Kidney (tissue), 14 donors: Measurements from ENCODE around the gene MBLAC2. TPM values are rescaled to one million over a fixed set of nuclear protein-coding genes. Genes with fewer than 3 reads are reported as not detected.

ENCODE experiments used
- DNase-seq, 5 donors: peaks; one replicate each; pipeline ENCODE4 v3.0.0-alpha.2; 2013 to 2020
- FAIRE-seq: peaks from 2 replicates; lab custom pipeline; 2012; peaks lifted over from hg19 to GRCh38; lab: Jason Lieb, UNC
- H3K27ac ChIP-seq, 2 donors: one replicate each; pipeline ENCODE4 v1.7.0; 2013; ENCODE audit warnings: low read depth in 2 of 2, low read length in 2 of 2, inconsistent platforms in 1 of 2
- H3K27me3 ChIP-seq: one replicate; pipeline ENCODE4 v1.7.1; 2013; ENCODE audit warnings: low read length, inconsistent platforms; ENCODE audit not compliant: control insufficient read depth, insufficient read depth
- H3K36me3 ChIP-seq, 3 donors: one replicate each; pipeline versions ENCODE4 v1.7.0 to v1.7.1; 2013; ENCODE audit warnings: low read length in 3 of 3, control low read depth in 1 of 3, inconsistent platforms in 1 of 3; ENCODE audit not compliant: insufficient read depth in 3 of 3, control insufficient read depth in 2 of 3
- H3K4me1 ChIP-seq, 3 donors: one replicate each; pipeline versions ENCODE4 v1.7.0 to v1.7.1; 2013; ENCODE audit warnings: low read length in 3 of 3, inconsistent platforms in 1 of 3, low read depth in 1 of 3; ENCODE audit not compliant: control insufficient read depth in 2 of 3, insufficient read depth in 2 of 3
- H3K4me3 ChIP-seq, 3 donors: one replicate each; pipeline versions ENCODE4 v1.7.0 to v1.8.1; 2013; ENCODE audit warnings: low read length in 3 of 3, control low read depth in 1 of 3, inconsistent platforms in 1 of 3
- H3K9ac ChIP-seq, 3 donors: one replicate each; pipeline versions ENCODE4 v1.7.0 to v1.7.1; 2013; ENCODE audit warnings: low read length in 3 of 3, control low read depth in 1 of 3, inconsistent platforms in 1 of 3
- H3K9me3 ChIP-seq, 3 donors: one replicate each; pipeline versions ENCODE4 v1.7.0 to v1.7.1; 2013; ENCODE audit warnings: low read length in 3 of 3, control low read depth in 1 of 3, inconsistent platforms in 1 of 3; ENCODE audit not compliant: control insufficient read depth in 2 of 3, insufficient read depth in 1 of 3
- CTCF ChIP-seq: IDR thresholded peaks from 3 replicates; pipeline ENCODE4 v1.5.1; 2012; ENCODE audit warnings: mild to moderate bottlenecking, moderate library complexity, borderline replicate concordance; ENCODE audit not compliant: insufficient read depth; ENCODE audit errors: extremely low read depth
- intact Hi-C: fragments of 100-400 bp; cut with DNase I; formaldehyde crosslinking; loops from one replicate; pipeline ENCODE4 v1.11.1; 2022
- polyA plus RNA-seq: library from polyadenylated mRNA; stranded (reverse); fragments of 350-450 nt; fragmentation: Illumina TruSeq; extraction: RNeasy Lipid Tissue Mini Kit (QIAGEN cat#74804); gene quantifications from one replicate; pipeline ENCODE4 v1.2.3, GENCODE V29; 2014; ENCODE audit warnings: low read depth, low replicate concordance; ENCODE audit not compliant: insufficient read depth
- total RNA-seq: library from RNA; stranded (reverse); fragmentation: NEBNext Ultra II Directional; extraction: Animal tissue kit (Norgen Biotek cat#: 25700); gene quantifications from one replicate; pipeline ENCODE4 v1.2.1, GENCODE V29; 2021
- donor health status: control.
- donor health status: control.
- donor health status: control.
- donor health status: control.
- donor health status: control.
- donor health status: DM: yes; HTN: yes; CAD: no.
- donor health status: Normal renal cell carcinoma (clear cell type).

The MBLAC2 gene
- total and polyA plus RNA-seq, 2 donors from 2014 or later = 2.4 to 6.7 TPM

GRCh38 chr5:90514520-90514919 lies 39.9 kb upstream of the MBLAC2 start:
- H3K4me1 ChIP-seq = no peaks in the 10 kb centered on the region
- H3K27me3 ChIP-seq = no peaks in the 10 kb centered on the region
- H3K4me3 ChIP-seq = no peak overlapping the region
- H3K9me3 ChIP-seq = no peaks in the 10 kb centered on the region
- H3K27ac ChIP-seq = no peak overlapping the region
- FAIRE-seq (no peak), DNase-seq (no peak)
- no peak overlapping the region for H3K9ac ChIP-seq
- peaks cover 0 to 3% (median 0%) of the 10 kb centered on the region in 3 donors for H3K36me3 ChIP-seq
- TF ChIP-seq CTCF = no peak
- intact Hi-C loops = no loop called here

GRCh38 chr5:90510438-90510837 lies 35.9 kb upstream of the MBLAC2 start:
- no peak for TF ChIP-seq CTCF
- DNase-seq = no peak
- Histone ChIP-seq H3K27ac (no peak overlapping the region), H3K9ac (no peak overlapping the region), H3K27me3 (no peaks in the 10 kb centered on the region), H3K4me3 (no peak overlapping the region), H3K36me3 (peaks cover 0 to 3% (median 0%) of the 10 kb centered on the region in 3 donors), H3K9me3 (no peaks in the 10 kb centered on the region), H3K4me1 (no peaks in the 10 kb centered on the region)
- FAIRE-seq = no peak
- intact Hi-C loops = no loop called here

GRCh38 chr5:90506221-90506620 lies 31.6 kb upstream of the MBLAC2 start:
- DNase-seq (no peak), FAIRE-seq (no peak)
- H3K27me3 ChIP-seq = no peaks in the 10 kb centered on the region
- H3K36me3 ChIP-seq = no peaks in the 10 kb centered on the region
- H3K9me3 ChIP-seq = no peaks in the 10 kb centered on the region
- H3K27ac ChIP-seq = no peak overlapping the region
- no peak for TF ChIP-seq CTCF
- H3K4me3 ChIP-seq = no peak overlapping the region
- H3K4me1 ChIP-seq = no peaks in the 10 kb centered on the region
- H3K9ac ChIP-seq = no peak overlapping the region
- intact Hi-C loops = no loop called here

GRCh38 chr5:90504743-90505142 lies 30.2 kb upstream of the MBLAC2 start:
- H3K27ac ChIP-seq = no peak overlapping the region
- H3K9me3 ChIP-seq = no peaks in the 10 kb centered on the region
- no peak for TF ChIP-seq CTCF
- FAIRE-seq (no peak), DNase-seq (no peak)
- H3K4me1 ChIP-seq = no peaks in the 10 kb centered on the region
- intact Hi-C loops = no loop called here
- no peak overlapping the region for H3K4me3 ChIP-seq
- H3K9ac ChIP-seq = no peak overlapping the region
- H3K27me3 ChIP-seq = no peaks in the 10 kb centered on the region
- H3K36me3 ChIP-seq = no peaks in the 10 kb centered on the region
